ENCODE measurements around the gene SPRED1. TPM values are rescaled to one million over a fixed set of nuclear protein-coding genes. Genes with fewer than 3 reads are reported as not detected.
"Not testable (repeated sequence)": the region's sequence is repeated elsewhere in the genome, so short reads cannot be mapped to it uniquely, and the experiment has no call there.

SPRED1 gene
- total and polyA plus RNA-seq, 10 of the 15 experiments (the other 5 are each of a cell fraction or from before 2014, with no cell fraction given), result 0.08 to 2.6 (median 0.22) TPM

- Histone ChIP-seq H4K20me1 (ENCODE audit: control insufficient read depth, insufficient read depth) (no peaks in the 10 kb centered on the region), H2AFZ (ENCODE audit: control insufficient read depth, low read depth, low read length) (no peak overlapping the region), H3K9ac (ENCODE audit: control insufficient read depth, insufficient read depth, low read length) (no peak overlapping the region), H3K27ac (ENCODE audit: control insufficient read depth, insufficient read depth) (no peak overlapping the region), H3K36me3 (ENCODE audit: control insufficient read depth in 2 of 2, insufficient read depth in 2 of 2, low read length in 1 of 2) (no peaks in the 10 kb centered on the region), H3K79me2 (ENCODE audit: control insufficient read depth, insufficient read depth, low read length) (no peaks in the 10 kb centered on the region), H3K4me1 (ENCODE audit: control insufficient read depth, insufficient read depth, low read length) (no peaks in the 10 kb centered on the region), H3K27me3 (replicated peaks in 1 of 2; ENCODE audit: control insufficient read depth in 2 of 2, insufficient read depth in 2 of 2, low read length in 1 of 2) (no peaks in the 10 kb centered on the region), H3K9me3 (replicated peaks; ENCODE audit: control insufficient read depth, insufficient read depth, low read length) (no peaks in the 10 kb centered on the region; the same call in 2 of the 3 replicates), H3K4me3 (no peak overlapping the region), H3K4me2 (ENCODE audit: control insufficient read depth, insufficient read depth) (peak overlapping the region; percentile 10; the same call in 1 of the 2 replicates)
- FAIRE-seq (no peak), DNase-seq (ENCODE audit: low read depth, low spot score) (no peak), ATAC-seq (no peak)
- ChIA-PET RAD21 (ENCODE audit: unreplicated experiment) (no interaction called here), SMC1A (ENCODE audit: uncharacterized antibody, unreplicated experiment) (interaction anchor here (1.5 to 1.8 kb wide), 3 partner anchors 9 to 25 kb away, joined by 3 to 9 read pairs (median 5); no protein-coding TSS in a partner anchor), CTCF (interaction anchor here (1.7 kb wide), 1 partner anchor 15 kb away, joined by 4 read pairs; no protein-coding TSS in a partner anchor), POLR2A (no interaction called here)
- intact Hi-C loops (cut with micrococcal nuclease; ENCODE audit: unreplicated experiment) (no loop called here), in situ Hi-C loops (cut with MboI) (no loop called here)
- TF ChIP-seq GABPA (IDR thresholded peaks at IDR 0.05; ENCODE audit: low read depth) (0 out of 2 replicates have a peak, but pooled peaks have one; percentile 38), TCF7 (IDR thresholded peaks at IDR 0.05; ENCODE audit: borderline replicate concordance) (no peak)
- WGBS (ENCODE audit: insufficient coverage, insufficient replicate concordance, low lambda C conversion rate, missing lambda C conversion rate), result 36% methylated on average over 1 of the region's 1 CpG
- no TSS peak for BruUV-seq (replicated peaks)
Observed at GRCh38 chr15:38274135-38274534, 21.5 kb downstream of the SPRED1 start.

- TF ChIP-seq ESRRA (IDR thresholded peaks at IDR 0.05; ENCODE audit: low read length) (no peak), LARP7 (IDR thresholded peaks at IDR 0.05) (no peak), CBFB (IDR thresholded peaks at IDR 0.05; ENCODE audit: low read depth) (no peak), CBX3 (IDR thresholded peaks at IDR 0.05; ENCODE audit: borderline replicate concordance, low read depth) (no peak), SUZ12 (IDR thresholded peaks at IDR 0.05; ENCODE audit: unreplicated experiment) (no peak)
- in situ Hi-C loops (cut with MboI) (no loop called here), intact Hi-C loops (cut with micrococcal nuclease; ENCODE audit: unreplicated experiment) (no loop called here)
- ChIA-PET CTCF (no interaction called here), RAD21 (ENCODE audit: unreplicated experiment) (no interaction called here), SMC1A (ENCODE audit: uncharacterized antibody, unreplicated experiment) (interaction anchor here (1.6 kb wide), 1 partner anchor 23 kb away, joined by 3 read pairs; no protein-coding TSS in a partner anchor), POLR2A (interaction anchor here (1.3 kb wide), 1 partner anchor 16 kb away, joined by 4 read pairs; no protein-coding TSS in a partner anchor)
- no peaks in the 10 kb centered on the region for H3K79me2 ChIP-seq (ENCODE audit: control insufficient read depth, insufficient read depth, low read length)
- H3K27me3 ChIP-seq (replicated peaks in 1 of 2; ENCODE audit: control insufficient read depth in 2 of 2, insufficient read depth in 2 of 2, low read length in 1 of 2), result no peaks in the 10 kb centered on the region
- H3K4me1 ChIP-seq (ENCODE audit: control insufficient read depth, insufficient read depth, low read length), result no peaks in the 10 kb centered on the region
- no peak overlapping the region for H3K4me2 ChIP-seq (ENCODE audit: control insufficient read depth, insufficient read depth)
- no peak overlapping the region for H3K27ac ChIP-seq (ENCODE audit: control insufficient read depth, insufficient read depth)
- no peaks in the 10 kb centered on the region for H3K36me3 ChIP-seq (ENCODE audit: control insufficient read depth in 2 of 2, insufficient read depth in 2 of 2, low read length in 1 of 2)
- no peak overlapping the region for H3K4me3 ChIP-seq
- BruUV-seq (replicated peaks), result no TSS peak
- no peaks in the 10 kb centered on the region for H4K20me1 ChIP-seq (ENCODE audit: control insufficient read depth, insufficient read depth)
- no peak for ATAC-seq
- H2AFZ ChIP-seq (ENCODE audit: control insufficient read depth, low read depth, low read length), result no peak overlapping the region
- DNase-seq (ENCODE audit: low read depth, low spot score), result no peak
- no peak overlapping the region for H3K9ac ChIP-seq (ENCODE audit: control insufficient read depth, insufficient read depth, low read length)
- H3K9me3 ChIP-seq (replicated peaks; ENCODE audit: control insufficient read depth, insufficient read depth, low read length), result no peaks in the 10 kb centered on the region; the same call in 2 of the 3 replicates
- FAIRE-seq, result no peak
- WGBS (ENCODE audit: insufficient coverage, insufficient replicate concordance, low lambda C conversion rate, missing lambda C conversion rate), result 60% methylated on average over 2 of the region's 2 CpGs
Observed at GRCh38 chr15:38275959-38276358, 23.3 kb downstream of the SPRED1 start.

GRCh38 chr15:38277281-38277680 lies 24.6 kb downstream of the SPRED1 start:
- DNase-seq (ENCODE audit: low read depth, low spot score); H2AFZ ChIP-seq (ENCODE audit: control insufficient read depth, low read depth, low read length); FAIRE-seq; ATAC-seq; H4K20me1 ChIP-seq (ENCODE audit: control insufficient read depth, insufficient read depth); BruUV-seq (replicated peaks); H3K4me3 ChIP-seq; H3K9ac ChIP-seq (ENCODE audit: control insufficient read depth, insufficient read depth, low read length); H3K36me3 ChIP-seq (ENCODE audit: control insufficient read depth in 2 of 2, insufficient read depth in 2 of 2, low read length in 1 of 2); H3K27me3 ChIP-seq (replicated peaks in 1 of 2; ENCODE audit: control insufficient read depth in 2 of 2, insufficient read depth in 2 of 2, low read length in 1 of 2); H3K4me1 ChIP-seq (ENCODE audit: control insufficient read depth, insufficient read depth, low read length); in situ Hi-C loops (cut with MboI); POLR2A ChIA-PET; intact Hi-C loops (cut with micrococcal nuclease; ENCODE audit: unreplicated experiment); H3K27ac ChIP-seq (ENCODE audit: control insufficient read depth, insufficient read depth); H3K4me2 ChIP-seq (ENCODE audit: control insufficient read depth, insufficient read depth); H3K9me3 ChIP-seq (replicated peaks; ENCODE audit: control insufficient read depth, insufficient read depth, low read length); RAD21 ChIA-PET (ENCODE audit: unreplicated experiment); H3K79me2 ChIP-seq (ENCODE audit: control insufficient read depth, insufficient read depth, low read length): not testable (repeated sequence)
- WGBS (ENCODE audit: insufficient coverage, insufficient replicate concordance, low lambda C conversion rate, missing lambda C conversion rate), result 0% methylated on average over 1 of the region's 1 CpG
- CTCF ChIA-PET, result interaction anchor here (0.7 kb wide), 1 partner anchor 76 kb away, joined by 3 read pairs; no protein-coding TSS in a partner anchor
- SMC1A ChIA-PET (ENCODE audit: uncharacterized antibody, unreplicated experiment), result interaction anchor here (1.7 kb wide), 1 partner anchor 10 kb away, joined by 5 read pairs; no protein-coding TSS in a partner anchor
